Measurements from ENCODE around the gene OSBPL3.
"Not testable (repeated sequence)": the region's sequence is repeated elsewhere in the genome, so short reads cannot be mapped to it uniquely, and the experiment has no call there.

OSBPL3 gene

GRCh38 chr7:24800073-24800472, 179.9 kb downstream of the OSBPL3 start:
- no peak for DNase-seq (ENCODE audit: extremely low spot score)
- TF ChIP-seq CTCF (IDR thresholded peaks at IDR 0.05; ENCODE audit: control extremely low read depth, extremely low read depth, low read depth, missing control alignments) = no peak
- ChIA-PET POLR2A (no interaction called here), CTCF (interaction anchor here (0.9 to 4.2 kb wide), 7 partner anchors 8 to 293 kb away, joined by 3 to 28 read pairs (median 5); no protein-coding TSS in a partner anchor)

- CTCF ChIA-PET = interaction anchor here (1.1 to 1.7 kb wide), 4 partner anchors 8 to 292 kb away, joined by 3 to 9 read pairs (median 5); no protein-coding TSS in a partner anchor
- TF ChIP-seq CTCF (IDR thresholded peaks at IDR 0.05; ENCODE audit: control extremely low read depth, extremely low read depth, low read depth, missing control alignments) = no peak
- POLR2A ChIA-PET = no interaction called here
- no peak for DNase-seq (ENCODE audit: extremely low spot score)
Observed at GRCh38 chr7:24799506-24799905, 180.5 kb downstream of the OSBPL3 start.

- POLR2A ChIA-PET = no interaction called here
- CTCF ChIA-PET = interaction anchor here (1.0 to 1.7 kb wide), 3 partner anchors 10 to 300 kb away, joined by 3 to 6 read pairs (median 6); no protein-coding TSS in a partner anchor
- TF ChIP-seq CTCF (IDR thresholded peaks at IDR 0.05; ENCODE audit: control extremely low read depth, extremely low read depth, low read depth, missing control alignments) = no peak
- no peak for DNase-seq (ENCODE audit: extremely low spot score)
Observed at GRCh38 chr7:24798261-24798660, 181.7 kb downstream of the OSBPL3 start.

- no peak for DNase-seq (ENCODE audit: extremely low spot score)
- TF ChIP-seq CTCF (IDR thresholded peaks at IDR 0.05; ENCODE audit: control extremely low read depth, extremely low read depth, low read depth, missing control alignments) = no peak
- POLR2A ChIA-PET = no interaction called here
- CTCF ChIA-PET = interaction anchor here (1.0 to 1.1 kb wide), 2 partner anchors 16 to 301 kb away, joined by 3 to 6 read pairs; no protein-coding TSS in a partner anchor
Observed at GRCh38 chr7:24797270-24797669, 182.7 kb downstream of the OSBPL3 start.

- DNase-seq (ENCODE audit: extremely low spot score) = no peak
- CTCF ChIA-PET = interaction anchor here (0.7 kb wide), 1 partner anchor 12 kb away, joined by 3 read pairs; no protein-coding TSS in a partner anchor
- no peak for TF ChIP-seq CTCF (IDR thresholded peaks at IDR 0.05; ENCODE audit: control extremely low read depth, extremely low read depth, low read depth, missing control alignments)
- POLR2A ChIA-PET = no interaction called here
Observed at GRCh38 chr7:24795407-24795767, 184.6 kb downstream of the OSBPL3 start.

- CTCF ChIA-PET = interaction anchor here (0.7 kb wide), 1 partner anchor 12 kb away, joined by 3 read pairs; no protein-coding TSS in a partner anchor
- DNase-seq (ENCODE audit: extremely low spot score); POLR2A ChIA-PET: not testable (repeated sequence)
Observed at GRCh38 chr7:24794751-24795406, 185.1 kb downstream of the OSBPL3 start.

GRCh38 chr7:24793982-24794648, 185.9 kb downstream of the OSBPL3 start:
- no peak for DNase-seq (ENCODE audit: extremely low spot score)
- TF ChIP-seq CTCF (IDR thresholded peaks at IDR 0.05; ENCODE audit: control extremely low read depth, extremely low read depth, low read depth, missing control alignments) = no peak
- ChIA-PET CTCF (no interaction called here), POLR2A (no interaction called here)

Data from GM10248 (cell line).